HG02943 (cell line): ENCODE results near the gene LY6G6C.

Experiments used
- ATAC-seq: cut with Tn5 transposase; IDR thresholded peaks from one replicate; pipeline ENCODE4 v1.9.1; 2021; ENCODE audit warnings: mild to moderate bottlenecking, low read depth, moderate library complexity; ENCODE audit not compliant: unreplicated experiment

Gene LY6G6C

DNA sequence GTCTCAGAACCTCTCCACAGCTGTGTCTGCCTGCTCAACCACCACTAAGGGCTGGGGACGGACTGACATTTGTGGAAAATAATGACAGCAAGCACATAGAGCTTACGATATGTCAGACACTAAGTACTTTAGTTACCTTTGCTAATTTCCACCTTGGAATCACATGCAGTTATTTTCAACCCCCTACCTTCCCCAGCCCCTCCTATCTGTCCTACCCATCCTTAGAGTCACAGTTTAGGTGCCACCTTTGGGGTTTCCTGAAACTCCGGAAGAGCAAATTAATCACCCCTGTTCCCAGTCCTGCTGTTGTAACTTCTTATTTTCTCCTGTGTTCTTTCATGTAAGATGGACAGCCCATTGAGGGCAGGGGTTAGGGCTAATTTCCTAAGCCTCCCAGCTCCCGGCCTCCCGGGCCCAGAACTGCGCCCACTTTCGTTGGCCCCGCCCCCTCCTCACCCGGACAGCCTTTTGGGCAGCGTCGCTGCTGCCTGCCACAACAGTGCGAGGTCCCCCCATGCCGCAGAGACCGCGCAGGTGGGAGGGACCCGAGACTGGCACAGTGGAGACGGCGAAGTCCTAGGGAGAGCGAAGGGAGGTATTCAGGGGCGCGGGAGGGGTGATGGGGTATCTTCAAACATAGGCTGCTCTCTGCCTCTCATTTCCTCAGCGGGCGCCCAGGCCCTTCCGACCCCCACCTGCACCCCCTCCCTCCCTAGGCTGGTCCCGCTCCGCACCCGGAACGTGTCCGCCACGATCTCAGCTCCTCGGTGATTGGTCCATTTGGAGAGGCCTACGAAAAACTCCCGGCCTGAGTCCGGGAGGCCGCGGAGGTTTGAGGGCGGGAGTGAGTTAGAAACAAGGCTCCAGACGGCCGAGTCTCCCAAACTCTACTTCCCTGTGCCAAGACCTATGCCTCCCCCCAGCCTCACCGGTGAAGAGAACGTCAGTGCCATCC lies 6.4 kb upstream of the LY6G6C start:
- ATAC-seq, result no peak

DNA sequence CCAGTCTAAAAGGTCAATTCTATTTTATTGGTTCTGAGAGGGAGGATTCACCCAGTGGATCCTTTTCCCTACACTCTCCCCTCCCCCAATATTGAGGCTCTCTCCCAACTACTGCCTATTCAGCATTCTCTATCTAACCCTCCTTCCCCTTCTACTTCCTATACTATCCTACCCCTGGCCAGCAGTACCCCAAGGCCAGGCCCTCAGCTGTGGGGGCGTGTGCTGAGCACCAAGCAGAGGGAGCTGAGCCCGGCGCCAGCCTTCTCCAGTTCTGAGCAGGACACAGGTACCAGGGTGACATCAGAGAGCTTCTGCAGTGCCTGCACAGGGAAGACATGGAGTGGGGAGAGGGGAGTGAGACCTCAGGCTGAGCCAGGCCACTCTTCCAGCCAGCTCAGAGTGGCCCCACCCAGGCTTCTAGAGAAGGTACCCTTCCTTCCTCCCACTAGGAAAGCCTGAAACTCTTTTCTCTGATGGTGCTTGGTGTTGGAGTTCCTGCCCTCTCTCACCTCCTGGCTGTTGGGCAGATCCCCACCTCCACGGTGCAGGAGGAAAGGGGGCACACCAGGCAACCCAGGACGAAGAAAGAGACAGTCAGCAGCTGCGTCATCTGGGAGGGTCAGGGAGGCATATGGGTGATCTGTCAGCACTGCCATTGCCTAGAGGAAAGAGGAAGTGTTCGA lies 5.6 kb upstream of the LY6G6C start:
- no peak for ATAC-seq

DNA sequence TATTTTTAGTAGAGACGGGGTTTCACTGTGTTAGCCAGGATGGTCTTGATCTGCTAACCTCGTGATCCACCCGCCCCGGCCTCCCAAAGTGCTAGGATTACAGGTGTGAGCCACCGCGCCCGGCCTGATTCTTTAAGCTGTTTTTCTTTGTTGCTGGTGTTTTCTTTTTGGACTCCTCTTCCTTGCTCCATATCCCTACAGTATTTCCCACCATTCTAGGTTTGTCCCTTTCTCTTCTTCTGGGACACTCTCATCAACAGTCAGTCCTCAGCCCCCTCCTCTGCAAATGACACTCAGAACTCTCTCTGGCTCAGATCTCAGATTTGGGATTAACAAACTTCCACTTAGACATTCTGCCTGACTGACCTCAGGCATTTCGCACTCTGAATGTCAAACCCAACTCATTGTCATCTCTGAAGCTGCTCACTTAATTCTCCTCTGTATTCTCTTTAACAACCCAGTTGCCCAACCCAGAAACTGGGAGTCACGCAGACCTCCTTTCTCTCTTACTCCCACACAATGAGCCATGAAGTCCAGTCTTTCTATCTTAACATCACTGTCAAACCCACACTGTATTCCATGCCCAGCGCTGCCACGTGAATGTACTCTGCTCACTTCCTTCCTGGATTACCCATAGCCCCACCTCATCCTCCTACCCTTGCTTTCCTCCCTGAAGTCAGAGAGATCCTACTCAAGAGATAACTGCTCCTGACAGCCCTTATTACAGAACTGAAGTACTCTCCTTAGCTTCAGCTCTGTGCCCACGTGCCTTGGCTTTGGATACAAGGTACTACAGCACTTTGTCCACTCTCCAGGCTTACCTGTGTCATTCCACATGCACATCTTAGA lies 4.2 kb upstream of the LY6G6C start:
- ATAC-seq, result no peak

DNA sequence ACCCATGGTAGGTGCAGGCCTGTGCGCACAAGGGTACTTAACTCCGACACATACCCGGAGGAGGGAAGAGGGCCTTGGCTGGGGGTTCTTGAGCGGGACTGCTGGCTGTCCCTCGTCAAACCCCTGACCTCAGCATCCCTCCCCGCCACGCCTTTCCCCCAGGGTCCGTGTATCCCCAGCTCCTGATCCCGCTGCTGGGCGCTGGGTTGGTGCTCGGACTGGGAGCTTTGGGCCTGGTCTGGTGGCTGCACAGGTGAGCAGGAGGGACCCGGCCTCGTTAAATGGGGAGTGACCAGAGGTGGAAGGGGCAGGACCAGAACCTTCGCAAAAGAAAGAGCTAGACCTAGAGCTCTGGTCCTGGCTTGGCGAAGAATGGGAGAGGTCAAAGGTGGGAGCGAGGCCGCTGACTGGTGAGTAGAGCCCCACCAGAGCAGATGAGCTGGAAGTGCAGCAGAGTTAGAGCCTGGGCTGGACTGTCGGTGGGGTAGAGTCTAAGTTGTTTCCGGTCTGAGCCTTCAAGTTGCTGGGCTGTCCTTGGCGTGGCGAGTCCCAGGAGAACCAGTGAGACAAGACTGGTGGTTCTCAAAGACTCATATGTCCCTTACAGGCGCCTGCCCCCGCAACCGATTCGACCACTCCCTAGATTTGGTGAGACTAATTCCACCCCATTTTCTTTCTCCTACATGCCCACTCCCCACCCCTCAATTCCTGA lies 2.6 kb upstream of the LY6G6C start:
- ATAC-seq, result no peak

DNA sequence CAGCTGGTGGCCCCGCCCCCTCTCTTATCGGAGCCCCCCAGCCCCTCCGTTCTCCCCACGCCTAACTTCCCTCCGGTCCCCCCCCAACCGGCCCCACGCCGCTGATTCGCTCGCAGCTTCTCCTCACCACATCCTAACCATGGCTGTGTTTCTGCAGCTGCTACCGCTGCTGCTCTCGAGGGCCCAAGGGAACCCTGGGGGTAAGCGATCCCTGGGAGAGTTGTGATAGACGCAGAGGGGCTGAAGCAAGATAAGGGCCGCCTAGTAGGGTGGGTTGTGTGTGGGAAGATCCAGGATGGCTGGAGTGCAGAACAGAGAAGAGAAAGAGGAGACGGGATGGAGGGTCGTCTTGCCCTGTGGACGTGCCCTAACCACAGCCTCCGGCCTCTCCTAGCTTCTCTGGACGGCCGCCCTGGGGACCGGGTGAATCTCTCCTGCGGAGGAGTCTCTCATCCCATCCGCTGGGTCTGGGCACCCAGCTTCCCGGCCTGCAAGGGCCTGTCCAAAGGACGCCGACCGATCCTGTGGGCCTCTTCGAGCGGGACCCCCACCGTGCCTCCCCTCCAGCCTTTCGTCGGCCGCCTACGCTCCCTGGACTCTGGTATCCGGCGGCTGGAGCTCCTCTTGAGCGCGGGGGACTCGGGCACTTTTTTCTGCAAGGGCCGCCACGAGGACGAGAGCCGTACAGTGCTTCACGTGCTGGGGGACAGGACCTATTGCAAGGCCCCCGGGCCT lies 1.9 kb upstream of the LY6G6C start, which contains the start of gene MPIG6B:
MPIG6B (plus strand) TSS at position 129 of the 735 bp plus-strand sequence; CDS start at position 140, 11 bp downstream.
- no peak for ATAC-seq

DNA sequence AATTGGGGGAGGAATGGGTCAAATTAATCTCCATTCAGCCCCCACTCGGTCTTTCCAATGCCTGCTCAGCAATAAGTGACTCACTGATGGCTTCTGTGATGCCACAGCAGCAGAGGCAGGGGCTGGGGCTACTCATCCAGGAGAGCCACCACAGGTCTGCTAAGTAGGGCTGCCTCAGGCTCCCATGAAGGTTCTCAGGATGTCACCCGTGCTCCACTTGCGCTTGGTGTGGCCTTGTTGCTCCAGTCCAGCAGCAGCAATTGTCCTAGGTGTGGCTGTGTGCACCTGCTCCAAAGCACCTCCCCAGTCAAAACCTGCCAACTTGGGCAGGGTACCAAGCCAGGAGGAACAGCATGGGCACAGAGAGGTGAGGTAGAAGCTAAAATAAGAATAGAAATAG lies 627 bp upstream of the LY6G6C start:
- no peak for ATAC-seq

DNA sequence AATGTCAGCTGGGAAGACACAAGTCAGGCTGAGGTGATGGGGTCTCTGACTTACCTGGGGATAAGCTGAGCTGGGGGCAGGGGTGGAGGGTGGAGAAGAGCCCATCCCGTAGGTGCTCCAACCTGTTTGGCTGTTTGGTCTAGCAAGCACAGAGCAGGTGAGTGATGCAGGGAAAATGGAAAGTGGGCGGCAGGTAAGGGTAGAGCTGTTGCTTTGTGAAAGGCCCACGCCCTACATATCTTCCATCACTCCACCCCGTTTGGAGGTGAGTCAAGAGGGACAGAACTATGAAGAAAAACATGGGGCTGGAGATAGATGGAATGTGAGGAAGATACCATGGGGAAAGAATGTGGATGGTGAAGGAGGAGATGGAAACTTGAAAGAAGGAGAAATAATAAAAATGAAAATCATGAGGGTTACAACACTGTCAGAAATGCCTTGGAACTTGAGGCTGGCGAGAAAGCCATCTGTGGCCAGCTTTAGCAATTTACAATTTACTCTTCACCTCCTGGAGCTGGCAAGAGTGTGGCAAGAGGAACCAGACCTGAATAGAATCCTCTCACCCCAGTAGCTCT lies 1.3 kb downstream of the LY6G6C start:
- no peak for ATAC-seq

DNA sequence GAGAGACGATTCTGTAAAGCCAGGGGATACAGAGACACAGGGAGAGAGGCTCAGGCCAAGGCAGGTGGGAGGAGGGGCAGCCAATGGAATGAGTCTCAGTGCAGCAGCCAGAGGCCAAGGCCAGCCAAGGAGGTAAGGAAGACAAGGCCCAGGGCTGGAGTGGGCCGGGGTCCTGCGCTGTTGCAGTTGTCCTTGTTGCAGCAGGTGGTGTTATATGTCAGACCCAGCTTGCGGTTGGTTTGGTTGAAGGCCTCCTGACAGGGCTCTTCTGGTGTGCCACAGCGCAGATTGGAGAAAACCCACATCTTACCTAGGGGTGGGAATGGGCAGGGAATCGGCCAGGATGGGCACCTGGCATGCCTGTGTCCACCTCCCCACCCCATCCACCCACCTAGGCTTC lies 2.5 kb downstream of the LY6G6C start:
- ATAC-seq, result no peak

DNA sequence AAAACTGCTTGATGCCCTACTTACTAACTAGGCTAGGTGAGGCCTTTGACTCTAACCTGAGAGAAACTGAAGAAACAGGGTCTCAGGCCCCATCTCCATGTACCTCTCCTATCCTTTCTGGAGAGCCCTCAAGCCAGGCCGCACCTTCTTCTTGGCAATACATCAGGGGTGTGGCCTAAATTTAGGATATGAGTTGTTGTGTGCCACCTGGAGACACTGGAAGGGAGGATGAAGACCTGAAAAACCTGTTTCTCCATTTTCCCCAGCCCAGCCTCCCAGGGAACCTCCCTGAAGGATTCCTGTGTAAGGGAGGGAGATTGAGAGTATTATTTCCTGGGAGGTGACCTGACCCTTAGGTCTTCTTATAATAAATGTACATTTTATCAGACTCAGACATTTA lies 3.3 kb downstream of the LY6G6C start:
- no peak for ATAC-seq

DNA sequence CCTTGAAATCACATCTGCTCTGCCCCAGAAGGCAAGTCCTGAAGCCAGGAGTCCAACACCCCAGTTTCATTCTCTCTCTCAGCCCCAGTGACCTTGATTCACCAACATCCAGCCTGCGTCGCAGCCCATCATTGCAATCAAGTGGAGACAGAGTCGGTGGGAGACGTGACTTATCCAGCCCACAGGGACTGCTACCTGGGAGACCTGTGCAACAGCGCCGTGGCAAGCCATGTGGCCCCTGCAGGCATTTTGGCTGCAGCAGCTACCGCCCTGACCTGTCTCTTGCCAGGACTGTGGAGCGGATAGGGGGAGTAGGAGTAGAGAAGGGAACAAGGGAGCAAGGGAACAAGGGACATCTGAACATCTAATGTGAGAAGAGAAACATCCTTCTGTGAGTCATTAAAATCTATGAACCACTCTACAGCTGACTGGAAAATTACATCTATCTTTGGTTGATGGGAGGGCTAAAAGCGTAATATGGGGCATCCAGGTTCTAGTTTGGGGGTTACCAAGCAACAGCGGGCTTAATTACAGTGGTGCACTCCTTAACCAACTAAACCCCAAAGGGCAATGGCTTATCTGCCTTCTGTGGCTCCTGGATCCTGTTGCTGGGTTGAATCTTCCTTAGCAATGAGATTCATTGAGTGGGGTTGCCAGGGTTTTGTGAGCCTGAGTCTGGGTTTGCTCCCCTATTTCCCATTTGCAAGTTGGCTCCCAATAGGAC lies 3.9 kb downstream of the LY6G6C start:
- ATAC-seq, result no peak

DNA sequence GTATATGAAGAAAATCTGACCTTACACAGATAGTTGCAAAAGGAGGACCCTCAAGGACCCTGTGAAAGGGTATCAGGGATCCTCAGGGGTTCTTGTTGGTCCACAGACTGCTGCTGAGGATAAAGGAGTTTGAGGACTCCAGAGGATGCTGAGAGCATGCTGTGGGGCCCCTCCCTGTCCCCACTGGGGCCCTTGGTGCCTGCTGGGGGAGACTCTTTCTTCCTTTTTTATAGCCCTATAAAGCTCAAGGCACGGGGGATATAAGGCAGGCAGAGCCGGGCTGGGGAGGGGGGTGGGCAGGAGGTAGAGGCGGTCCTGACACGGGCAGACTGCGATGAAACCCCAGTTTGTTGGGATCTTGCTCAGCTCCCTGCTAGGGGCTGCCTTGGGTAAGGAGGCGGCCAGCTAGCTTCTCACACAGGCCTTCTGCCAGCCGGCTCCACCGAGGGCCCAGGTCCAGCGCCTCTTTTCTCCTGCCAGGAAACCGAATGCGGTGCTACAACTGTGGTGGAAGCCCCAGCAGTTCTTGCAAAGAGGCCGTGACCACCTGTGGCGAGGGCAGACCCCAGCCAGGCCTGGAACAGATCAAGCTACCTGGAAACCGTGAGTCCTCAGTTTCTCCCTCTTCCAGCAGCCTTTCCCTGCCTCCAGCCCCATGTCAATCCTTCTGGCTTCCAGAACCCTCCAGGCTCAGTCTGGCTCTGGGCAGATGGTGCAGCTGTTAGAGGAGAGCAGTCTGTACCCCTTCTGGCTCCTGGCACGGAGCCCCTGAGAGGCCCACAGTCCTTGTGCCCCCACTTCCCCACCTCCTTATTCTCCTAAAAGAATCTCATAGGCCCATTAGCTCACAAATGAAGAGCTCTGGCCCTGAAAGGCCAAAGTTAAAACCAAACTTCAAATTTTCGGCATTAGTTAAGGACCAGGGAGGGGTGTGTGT lies 6.3 kb downstream of the LY6G6C start, which contains the start of gene LY6G6D:
LY6G6D (plus strand) TSS at position 327 of the 937 bp plus-strand sequence; CDS start at position 335, 8 bp downstream.
- ATAC-seq, result no peak

DNA sequence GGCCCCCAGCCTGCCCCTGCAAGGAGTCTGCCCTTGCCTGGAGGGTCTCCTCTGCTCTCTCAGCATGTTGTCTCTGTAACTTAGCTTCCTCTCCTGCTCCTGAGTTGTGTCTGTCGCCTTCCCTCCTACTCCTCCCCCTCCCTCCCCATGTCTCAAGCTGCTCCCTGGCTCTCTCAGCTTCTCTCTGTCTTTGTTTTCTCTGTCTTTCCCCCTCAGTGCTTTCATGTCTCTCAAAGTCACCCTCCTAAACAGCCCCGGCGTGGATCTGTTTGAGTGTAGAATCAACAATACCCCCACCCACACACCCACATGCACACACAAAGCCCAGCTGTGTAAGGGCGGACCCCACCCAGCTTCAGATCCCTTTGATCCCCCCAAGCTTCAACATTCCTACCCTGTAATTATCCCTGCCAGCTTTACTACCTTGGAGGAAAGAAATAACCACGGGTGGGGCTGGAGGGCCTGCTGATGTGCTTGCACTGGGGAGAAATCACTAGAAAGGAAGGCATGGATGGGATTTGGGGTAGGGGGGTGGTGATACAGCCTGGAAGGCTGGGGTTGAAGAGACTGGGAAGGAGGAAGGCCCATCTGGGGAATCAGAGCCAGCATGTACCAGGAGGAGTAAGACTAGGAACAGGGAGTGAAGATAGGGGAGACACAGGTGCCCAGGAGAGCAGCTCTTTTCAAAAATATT lies 7.4 kb downstream of the LY6G6C start:
- no peak for ATAC-seq

DNA sequence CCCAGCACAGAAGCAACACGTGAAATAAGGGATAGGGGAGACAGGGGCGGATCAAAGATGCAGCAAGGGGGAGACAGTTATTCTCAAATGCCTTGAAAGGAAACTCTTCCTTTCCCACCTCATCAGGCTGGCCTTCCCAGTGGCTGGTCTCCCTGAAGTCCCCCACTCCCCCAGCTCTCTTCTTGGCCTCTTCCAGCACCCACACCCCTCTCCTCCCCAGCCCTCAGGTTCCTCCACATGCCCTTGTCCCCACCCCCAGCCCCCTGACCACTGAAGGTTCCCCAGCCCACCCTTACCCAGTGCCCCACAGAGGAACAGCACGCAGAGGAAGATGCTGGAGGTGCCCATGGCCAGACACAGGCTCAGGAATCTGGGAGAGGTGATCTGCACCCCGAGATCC lies 8.1 kb downstream of the LY6G6C start:
- ATAC-seq, result no peak

DNA sequence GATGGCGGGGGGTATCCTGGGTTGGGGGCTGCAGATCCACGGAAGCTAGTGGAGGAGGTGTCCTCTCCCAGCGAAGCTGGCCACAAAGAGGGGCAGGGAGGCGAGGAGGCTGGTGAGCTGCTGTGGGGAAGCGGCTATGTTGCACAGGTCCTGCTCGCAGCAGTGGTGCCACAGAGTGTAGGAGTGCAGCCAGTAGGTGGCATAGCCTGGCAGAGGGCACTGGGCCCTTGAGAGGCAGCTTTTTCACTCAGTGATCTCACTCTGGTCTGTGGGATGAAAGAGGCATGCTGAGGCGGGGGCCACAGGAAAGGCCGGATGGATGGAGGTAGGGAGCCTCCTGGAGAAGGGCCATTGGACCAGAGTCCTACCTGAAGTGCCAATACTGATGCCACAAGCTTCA lies 9.2 kb downstream of the LY6G6C start:
- no peak for ATAC-seq

DNA sequence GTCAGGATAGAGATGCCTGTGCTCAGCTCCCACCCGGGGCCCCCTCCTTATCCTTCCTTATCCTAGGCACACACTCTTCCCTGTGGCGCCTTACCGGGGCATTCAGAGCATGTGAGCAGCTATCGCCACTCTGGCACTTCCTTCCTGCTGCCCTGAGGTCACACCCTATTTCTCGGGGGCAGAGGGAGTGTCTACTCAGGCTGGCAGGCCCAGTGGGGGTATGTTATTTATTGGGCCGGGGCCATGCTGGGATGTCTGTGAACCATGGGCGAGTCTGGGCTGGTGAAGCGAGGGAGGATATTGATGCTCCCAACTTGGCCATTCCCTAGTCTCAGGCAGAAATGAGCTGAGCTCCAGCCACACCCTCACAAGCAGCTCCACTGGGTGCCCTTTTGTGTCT lies 10.3 kb downstream of the LY6G6C start:
- no peak for ATAC-seq

DNA sequence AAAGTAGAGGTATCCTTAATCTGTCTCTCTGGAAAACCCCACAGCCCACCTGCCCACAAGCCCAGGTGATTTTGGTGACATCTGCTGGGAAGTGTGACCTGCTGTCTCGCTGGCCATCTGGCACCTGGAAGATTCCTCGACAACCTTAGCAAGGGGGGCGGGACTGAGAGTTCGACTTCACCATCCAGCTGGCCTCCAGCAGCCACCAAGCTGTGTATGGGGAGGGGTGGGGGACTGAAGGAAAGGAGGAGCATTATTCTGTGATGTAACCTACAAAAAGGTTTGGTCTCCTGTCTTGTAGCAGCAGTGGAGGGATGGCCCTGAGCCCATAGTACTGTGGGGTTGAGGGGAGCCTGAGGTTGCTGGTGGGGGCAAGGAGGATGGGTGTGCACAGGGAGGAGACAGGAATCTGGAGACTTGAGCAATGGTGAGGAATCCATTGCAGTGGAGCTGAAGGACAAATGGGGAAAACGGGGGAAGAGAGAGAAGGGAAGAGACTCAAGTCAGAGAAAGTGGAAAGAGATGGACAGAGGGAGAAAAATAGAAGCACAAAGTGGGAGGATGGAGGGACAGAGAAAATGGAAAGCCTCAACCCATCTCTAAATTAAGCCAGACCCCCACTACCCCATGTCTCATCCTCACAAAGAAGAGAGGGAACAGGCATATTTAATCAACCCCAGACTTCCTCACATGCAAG lies 10.9 kb downstream of the LY6G6C start:
- ATAC-seq, result no peak
